ENCODE data around the gene CAPS2.

DNA sequence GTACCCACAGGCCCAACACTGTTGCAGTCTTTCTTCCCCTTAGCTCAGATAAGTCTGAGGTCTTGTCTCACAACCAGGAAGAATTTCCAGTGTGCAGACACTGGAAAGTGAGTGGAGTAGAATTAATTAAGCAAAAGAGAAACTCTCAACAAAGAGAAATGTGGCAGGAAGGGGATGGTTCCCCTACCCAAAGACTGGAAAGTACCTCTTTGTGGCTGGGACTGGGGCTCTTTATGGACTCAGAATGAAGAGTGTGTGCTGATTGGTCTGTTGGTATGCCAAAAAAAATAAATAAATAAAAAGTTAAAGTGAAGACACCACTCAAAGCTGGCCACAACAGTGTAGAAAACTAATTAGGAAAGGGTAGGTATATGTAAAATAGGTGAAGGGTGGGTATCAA lies 30.8 kb upstream of the CAPS2 start:
- TF ChIP-seq ZNF274 (IDR thresholded peaks at IDR 0.05; ENCODE audit: insufficient read depth, insufficient read length), result no peak
- TF ChIP-seq PBX3 (IDR thresholded peaks at IDR 0.05; ENCODE audit: insufficient replicate concordance, low read depth, low read length), result no peak
- no peak for TF ChIP-seq SMC3 (IDR thresholded peaks at IDR 0.05; ENCODE audit: borderline replicate concordance, low read length)
- TF ChIP-seq TCF12 (IDR thresholded peaks at IDR 0.05; ENCODE audit: low read depth, low read length), result no peak
